Measurements from ENCODE around the gene AFF3. TPM values are rescaled to one million over a fixed set of nuclear protein-coding genes. Genes with fewer than 3 reads are reported as not detected.

Gene AFF3
- total RNA-seq, 1 donor from 2014 or later, result 8.0 TPM

GRCh38 chr2:99865818-99866676 is 276.3 kb downstream of the AFF3 start:
- Histone ChIP-seq H3K36me3 (no peaks in the 10 kb centered on the region), H3K4me3 (no peak overlapping the region), H3K27ac (replicated peaks) (no peak overlapping the region), H3K4me1 (peaks cover 27% of the 10 kb centered on the region), H3K9me3 (replicated peaks) (no peaks in the 10 kb centered on the region), H3K27me3 (ENCODE audit: low read depth) (no peaks in the 10 kb centered on the region)
- intact Hi-C loops (cut with micrococcal nuclease), result no loop called here
- TF ChIP-seq CTCF (IDR thresholded peaks at IDR 0.05; ENCODE audit: borderline replicate concordance), result no peak
- DNase-seq, result no peak

GRCh38 chr2:99864561-99865553 is 277.5 kb downstream of the AFF3 start:
- intact Hi-C loops (cut with micrococcal nuclease), result no loop called here
- DNase-seq, result no peak
- no peak overlapping the region for H3K4me3 ChIP-seq
- no peaks in the 10 kb centered on the region for H3K27me3 ChIP-seq (ENCODE audit: low read depth)
- no peak for TF ChIP-seq CTCF (IDR thresholded peaks at IDR 0.05; ENCODE audit: borderline replicate concordance)
- peak overlapping the region; percentile 31 for H3K27ac ChIP-seq (replicated peaks)
- H3K4me1 ChIP-seq, result peaks cover 27% of the 10 kb centered on the region
- H3K9me3 ChIP-seq (replicated peaks), result no peaks in the 10 kb centered on the region
- H3K36me3 ChIP-seq, result no peaks in the 10 kb centered on the region

- DNase-seq, result no peak
- H3K4me3 ChIP-seq, result no peak overlapping the region
- no peaks in the 10 kb centered on the region for H3K27me3 ChIP-seq (ENCODE audit: low read depth)
- H3K9me3 ChIP-seq (replicated peaks), result no peaks in the 10 kb centered on the region
- intact Hi-C loops (cut with micrococcal nuclease), result no loop called here
- no peaks in the 10 kb centered on the region for H3K36me3 ChIP-seq
- H3K27ac ChIP-seq (replicated peaks), result no peak overlapping the region
- peaks cover 27% of the 10 kb centered on the region for H3K4me1 ChIP-seq
- TF ChIP-seq CTCF (IDR thresholded peaks at IDR 0.05; ENCODE audit: borderline replicate concordance), result no peak
These were observed 278.5 kb downstream of the AFF3 start for GRCh38 chr2:99863903-99864270.

GRCh38 chr2:99863236-99863902 is 279.0 kb downstream of the AFF3 start:
- Histone ChIP-seq H3K27me3 (ENCODE audit: low read depth) (no peaks in the 10 kb centered on the region), H3K27ac (replicated peaks) (no peak overlapping the region), H3K9me3 (replicated peaks) (no peaks in the 10 kb centered on the region), H3K4me3 (no peak overlapping the region), H3K36me3 (no peaks in the 10 kb centered on the region), H3K4me1 (peaks cover 27% of the 10 kb centered on the region)
- intact Hi-C loops (cut with micrococcal nuclease), result no loop called here
- no peak for DNase-seq
- no peak for TF ChIP-seq CTCF (IDR thresholded peaks at IDR 0.05; ENCODE audit: borderline replicate concordance)

GRCh38 chr2:99862566-99862965 is 279.8 kb downstream of the AFF3 start:
- no peaks in the 10 kb centered on the region for H3K27me3 ChIP-seq (ENCODE audit: low read depth)
- DNase-seq, result no peak
- peaks cover 27% of the 10 kb centered on the region for H3K4me1 ChIP-seq
- no peaks in the 10 kb centered on the region for H3K36me3 ChIP-seq
- H3K27ac ChIP-seq (replicated peaks), result no peak overlapping the region
- no peaks in the 10 kb centered on the region for H3K9me3 ChIP-seq (replicated peaks)
- intact Hi-C loops (cut with micrococcal nuclease), result no loop called here
- no peak for TF ChIP-seq CTCF (IDR thresholded peaks at IDR 0.05; ENCODE audit: borderline replicate concordance)
- H3K4me3 ChIP-seq, result no peak overlapping the region

Data from left ventricle myocardium inferior (tissue), 1 donor.